Testis (tissue), 3 donors: ENCODE data around the gene LANCL1. TPM values are rescaled to one million over a fixed set of nuclear protein-coding genes. Genes with fewer than 3 reads are reported as not detected.

Experiments
- DNase-seq: peaks from one replicate; pipeline ENCODE4 v3.0.0-alpha.2; 2019
- H3K27ac ChIP-seq, 2 donors: fragments of 200-600 bp; sonication (generic); one replicate each; pipeline ENCODE4 v1.5.1; 2019
- H3K27me3 ChIP-seq: fragments of 200-600 bp; sonication (generic); one replicate; pipeline ENCODE4 v1.5.1; 2019
- H3K36me3 ChIP-seq: fragments of 200-600 bp; sonication (generic); one replicate; pipeline ENCODE4 v1.5.1; 2017; ENCODE audit warnings: low read depth; ENCODE audit errors: missing control alignments
- H3K4me1 ChIP-seq: fragments of 200-600 bp; sonication (generic); one replicate; pipeline ENCODE4 v1.5.1; 2019
- H3K4me3 ChIP-seq, 2 donors: fragments of 200-600 bp; sonication (generic); one replicate each; pipeline ENCODE4 v1.5.1; 2017 to 2019
- H3K9me3 ChIP-seq: fragments of 200-600 bp; sonication (generic); one replicate; pipeline ENCODE4 v1.5.1; 2017
- CTCF ChIP-seq, 3 experiments: fragments of 450-650 bp in 2 of 3; fragments of 200-600 bp in 1 of 3; sonication (generic) in 1 of 3; IDR thresholded peaks; one replicate each; pipeline ENCODE4 v1.5.1; 2016 to 2019; ENCODE audit warnings: antibody characterized with exemption in 3 of 3, mild to moderate bottlenecking in 2 of 3, moderate library complexity in 1 of 3
- POLR2A ChIP-seq: fragments of 450-650 bp; IDR thresholded peaks from one replicate; pipeline ENCODE4 v1.6.1; 2017; ENCODE audit warnings: antibody characterized with exemption, mild to moderate bottlenecking, moderate library complexity
- WGBS, 2 donors: methylation state at CpG; one replicate each; pipeline ENCODE4 v1.1.5; 2018; 5-methylcytosine and 5-hydroxymethylcytosine counted together
- intact Hi-C: fragments of 100-400 bp; cut with DNase I; formaldehyde crosslinking; loops from one replicate; pipeline ENCODE4 v1.15.1; 2023; ENCODE audit warnings: low total_unique reads
- polyA plus RNA-seq: library from polyadenylated mRNA; stranded (reverse); fragments of 350-450 nt; fragmentation: Illumina TruSeq; extraction: RNeasy Lipid Tissue Mini Kit (QIAGEN cat#74804); gene quantifications from one replicate; pipeline ENCODE4 v1.2.3, GENCODE V29; 2014; ENCODE audit warnings: low read depth, low replicate concordance; ENCODE audit not compliant: insufficient read depth
- total RNA-seq, 2 donors: library from RNA; depleted of rRNA; stranded (reverse); fragments of >200 nt; gene quantifications; one replicate each; pipeline ENCODE4 v1.2.3, GENCODE V29; 2016

Gene LANCL1
- total and polyA plus RNA-seq, 3 donors from 2014 or later, result 55.6 to 126 (median 59.5) TPM

GRCh38 chr2:210460322-210461227 is 16.0 kb downstream of the LANCL1 start:
- Histone ChIP-seq H3K27ac (no peak overlapping the region), H3K4me3 (no peak overlapping the region), H3K36me3 (no peaks in the 10 kb centered on the region), H3K27me3 (no peaks in the 10 kb centered on the region), H3K4me1 (no peaks in the 10 kb centered on the region), H3K9me3 (no peaks in the 10 kb centered on the region)
- TF ChIP-seq CTCF (IDR thresholded peaks at IDR 0.05) (no peak), POLR2A (no peak)
- no peak for DNase-seq
- WGBS, 2 donors, result 87 to 94% methylated on average over 3 of the region's 3 CpGs
- intact Hi-C loops, result no loop called here

GRCh38 chr2:210459880-210460279 is 16.7 kb downstream of the LANCL1 start:
- Histone ChIP-seq H3K4me3 (no peak overlapping the region), H3K27me3 (no peaks in the 10 kb centered on the region), H3K36me3 (no peaks in the 10 kb centered on the region), H3K9me3 (no peaks in the 10 kb centered on the region), H3K4me1 (no peaks in the 10 kb centered on the region), H3K27ac (no peak overlapping the region)
- 84 to 85% methylated on average over 5 of the region's 5 CpGs for WGBS, 2 donors
- intact Hi-C loops, result no loop called here
- DNase-seq, result no peak
- TF ChIP-seq POLR2A, result no peak
- no peak for TF ChIP-seq CTCF (IDR thresholded peaks at IDR 0.05)

GRCh38 chr2:210459407-210459806 is 17.2 kb downstream of the LANCL1 start:
- DNase-seq, result no peak
- no peaks in the 10 kb centered on the region for H3K27me3 ChIP-seq
- intact Hi-C loops, result no loop called here
- no peaks in the 10 kb centered on the region for H3K36me3 ChIP-seq
- H3K9me3 ChIP-seq, result no peaks in the 10 kb centered on the region
- no peak for TF ChIP-seq POLR2A
- TF ChIP-seq CTCF (IDR thresholded peaks at IDR 0.05), result no peak
- 96 to 97% methylated on average over 3 of the region's 3 CpGs for WGBS, 2 donors
- no peaks in the 10 kb centered on the region for H3K4me1 ChIP-seq
- no peak overlapping the region for H3K27ac ChIP-seq
- H3K4me3 ChIP-seq, result no peak overlapping the region

- no peak for DNase-seq
- no peaks in the 10 kb centered on the region for H3K36me3 ChIP-seq
- no peaks in the 10 kb centered on the region for H3K4me1 ChIP-seq
- WGBS, 2 donors, result 95 to 97% methylated on average over 4 of the region's 4 CpGs
- H3K27ac ChIP-seq, result no peak overlapping the region
- intact Hi-C loops, result no loop called here
- TF ChIP-seq POLR2A (no peak), CTCF (IDR thresholded peaks at IDR 0.05) (no peak)
- no peak overlapping the region for H3K4me3 ChIP-seq
- no peaks in the 10 kb centered on the region for H3K27me3 ChIP-seq
- no peaks in the 10 kb centered on the region for H3K9me3 ChIP-seq
These were observed 18.2 kb downstream of the LANCL1 start for GRCh38 chr2:210458395-210458794.

GRCh38 chr2:210456571-210456970 is 20.0 kb downstream of the LANCL1 start:
- Histone ChIP-seq H3K36me3 (no peaks in the 10 kb centered on the region), H3K4me1 (no peaks in the 10 kb centered on the region), H3K27ac (no peak overlapping the region), H3K9me3 (no peaks in the 10 kb centered on the region), H3K4me3 (no peak overlapping the region), H3K27me3 (no peaks in the 10 kb centered on the region)
- WGBS, 2 donors, result 87% methylated on average over 1 of the region's 1 CpG
- no peak for TF ChIP-seq POLR2A
- no peak for TF ChIP-seq CTCF (IDR thresholded peaks at IDR 0.05)
- no peak for DNase-seq
- intact Hi-C loops, result no loop called here
